IMR-90 (cell line): Measurements from ENCODE around the gene TUBB4A. TPM values are rescaled to one million over a fixed set of nuclear protein-coding genes. Genes with fewer than 3 reads are reported as not detected.

ENCODE experiments used
- ATAC-seq: fragments of 200-7000 bp; cut with Tn5 transposase; 2 replicates; pipeline ENCODE4 v1.9.1; 2020; ENCODE audit warnings: low read depth, mild to moderate bottlenecking, moderate library complexity
- BruUV-seq: library from RNA; stranded (reverse); fragments of 400-500 nt; replicated peaks from 2 replicates; lab custom pipeline; 2021; lab: Mats Ljungman, UMichigan
- CTCF ChIA-PET: fragments of 300-600 bp; formaldehyde crosslinking; extraction: SDS; loops from one replicate; lab custom pipeline; 2021; ENCODE audit warnings: antibody characterized with exemption; lab: Yijun Ruan, JAX
- POLR2A ChIA-PET: fragments of 300-600 bp; sonication (Branson Sonifier 250); formaldehyde crosslinking; loops from one replicate; lab custom pipeline; 2022; ENCODE audit warnings: antibody characterized with exemption; ENCODE audit not compliant: unreplicated experiment; lab: Charles Lee
- DNase-seq: peaks from one replicate; pipeline ENCODE4 v3.0.0; 2013
- H2AFZ ChIP-seq: replicated peaks from 2 replicates; pipeline ENCODE3; 2013; ENCODE audit warnings: low read length, mild to moderate bottlenecking; ENCODE audit not compliant: poor library complexity
- H2AK5ac ChIP-seq: 2 replicates; pipeline ENCODE4 v1.6.1; 2013; ENCODE audit warnings: low read depth, low read length, inconsistent platforms
- H2AK9ac ChIP-seq: replicated peaks from 2 replicates; pipeline ENCODE3; 2013; ENCODE audit warnings: mild to moderate bottlenecking, low read depth, low read length, moderate library complexity; ENCODE audit not compliant: poor library complexity
- H2BK120ac ChIP-seq: 2 replicates; pipeline ENCODE4 v1.6.1; 2013; ENCODE audit warnings: low read depth, low read length, inconsistent platforms
- H2BK15ac ChIP-seq: 3 replicates; pipeline ENCODE4 v1.6.1; 2013; ENCODE audit warnings: low read depth, low read length, inconsistent platforms
- H2BK20ac ChIP-seq: 2 replicates; pipeline ENCODE4 v1.6.1; 2013; ENCODE audit warnings: low read depth, mild to moderate bottlenecking, inconsistent platforms, low read length, moderate library complexity
- H2BK5ac ChIP-seq: 2 replicates; pipeline ENCODE4 v1.6.1; 2013; ENCODE audit warnings: mild to moderate bottlenecking, low read depth, low read length, inconsistent platforms; ENCODE audit not compliant: poor library complexity, severe bottlenecking
- H3K14ac ChIP-seq: replicated peaks from 2 replicates; pipeline ENCODE4 v1.6.1; 2013; ENCODE audit warnings: low read depth, low read length, inconsistent platforms
- H3K18ac ChIP-seq: 2 replicates; pipeline ENCODE4 v1.6.1; 2013; ENCODE audit warnings: low read depth, low read length, control low read depth
- H3K23ac ChIP-seq: 2 replicates; pipeline ENCODE4 v1.6.1; 2013; ENCODE audit warnings: low read depth, low read length, inconsistent platforms
- H3K27ac ChIP-seq: 2 replicates; pipeline ENCODE4 v1.5.1; 2013; ENCODE audit warnings: mild to moderate bottlenecking, control low read depth, low read length; ENCODE audit not compliant: insufficient read depth
- H3K27me3 ChIP-seq: 2 replicates; pipeline ENCODE4 v1.6.1; 2013; ENCODE audit warnings: low read length; ENCODE audit not compliant: control insufficient read depth, insufficient read depth
- H3K36me3 ChIP-seq: 2 replicates; pipeline ENCODE4 v1.6.1; 2013; ENCODE audit warnings: low read length, mixed read lengths; ENCODE audit not compliant: control insufficient read depth, insufficient read depth
- H3K4ac ChIP-seq: 2 replicates; pipeline ENCODE4 v1.6.1; 2013; ENCODE audit warnings: low read depth, low read length, inconsistent platforms
- H3K4me1 ChIP-seq: 2 replicates; pipeline ENCODE4 v1.6.1; 2013; ENCODE audit warnings: low read length, mixed read lengths; ENCODE audit not compliant: control insufficient read depth, insufficient read depth
- H3K4me2 ChIP-seq: 2 replicates; pipeline ENCODE4 v1.6.1; 2013; ENCODE audit warnings: low read depth, mild to moderate bottlenecking, control low read depth, low read length, moderate library complexity
- H3K4me3 ChIP-seq: 2 replicates; pipeline ENCODE4 v1.5.1; 2013; ENCODE audit warnings: low read depth, mild to moderate bottlenecking, control low read depth, low read length, moderate library complexity; ENCODE audit not compliant: insufficient read depth
- H3K56ac ChIP-seq: 2 replicates; pipeline ENCODE4 v1.6.1; 2013; ENCODE audit warnings: low read length, inconsistent platforms; ENCODE audit not compliant: insufficient read depth; ENCODE audit errors: extremely low read depth
- H3K79me1 ChIP-seq, 2 experiments: 2 replicates each; pipeline ENCODE4 v1.6.1; 2013; ENCODE audit warnings: low read length in 2 of 2, inconsistent platforms in 1 of 2, low read depth in 1 of 2
- H3K9ac ChIP-seq: 2 replicates; pipeline ENCODE4 v1.6.1; 2013; ENCODE audit warnings: low read depth, low read length, control low read depth
- H3K9me1 ChIP-seq: 2 replicates; pipeline ENCODE4 v1.6.1; 2013; ENCODE audit warnings: low read length, inconsistent platforms; ENCODE audit not compliant: insufficient read depth
- H3K9me3 ChIP-seq: 2 replicates; pipeline ENCODE4 v1.6.1; 2013; ENCODE audit warnings: low read length; ENCODE audit not compliant: control insufficient read depth, insufficient read depth
- H4K20me1 ChIP-seq: 2 replicates; pipeline ENCODE4 v1.6.1; 2013; ENCODE audit warnings: low read length, inconsistent platforms; ENCODE audit not compliant: insufficient read depth
- H4K5ac ChIP-seq: 2 replicates; pipeline ENCODE4 v1.6.1; 2013; ENCODE audit warnings: mild to moderate bottlenecking, low read depth, low read length, control low read depth
- H4K8ac ChIP-seq, 2 experiments: 2 replicates each; pipeline ENCODE4 v1.6.1; 2013; ENCODE audit warnings: low read depth in 2 of 2, low read length in 2 of 2, control low read depth in 1 of 2, inconsistent platforms in 1 of 2
- H4K91ac ChIP-seq: 2 replicates; pipeline ENCODE4 v1.6.1; 2013; ENCODE audit warnings: low read depth, low read length, inconsistent platforms; ENCODE audit not compliant: insufficient read depth
- BHLHE40 ChIP-seq: fragments of 150-350 bp; IDR thresholded peaks from 2 replicates; pipeline ENCODE4 v1.6.1; 2016; ENCODE audit warnings: mild to moderate bottlenecking, low read depth, low read length
- CEBPB ChIP-seq: IDR thresholded peaks from 2 replicates; pipeline ENCODE4 v1.6.1; 2012; ENCODE audit warnings: low read depth, low read length, improper control_type of control experiment
- CHD1 ChIP-seq: IDR thresholded peaks from 2 replicates; pipeline ENCODE4 v1.6.1; 2012; ENCODE audit warnings: low read depth, low read length, improper control_type of control experiment
- CTCF ChIP-seq: conservative IDR thresholded peaks from 2 replicates; pipeline ENCODE4 v1.5.1; 2012; ENCODE audit warnings: mild to moderate bottlenecking, low read depth, low read length, improper control_type of control experiment
- ELK1 ChIP-seq: fragments of 150-350 bp; IDR thresholded peaks from 2 replicates; pipeline ENCODE4 v1.6.1; 2016; ENCODE audit warnings: low read depth, mild to moderate bottlenecking, low read length, moderate library complexity, borderline replicate concordance
- FOS ChIP-seq: fragments of 150-350 bp; IDR thresholded peaks from 2 replicates; pipeline ENCODE4 v1.6.1; 2016; ENCODE audit warnings: low read depth, low read length
- MAFK ChIP-seq: IDR thresholded peaks from 2 replicates; pipeline ENCODE4 v1.6.1; 2012; ENCODE audit warnings: low read depth, low read length, improper control_type of control experiment
- MAZ ChIP-seq: IDR thresholded peaks from 2 replicates; pipeline ENCODE4 v1.6.1; 2012; ENCODE audit warnings: low read depth, mild to moderate bottlenecking, low read length, improper control_type of control experiment, moderate library complexity, borderline replicate concordance
- MXI1 ChIP-seq: IDR thresholded peaks from 2 replicates; pipeline ENCODE4 v1.6.1; 2012; ENCODE audit warnings: low read depth, mild to moderate bottlenecking, low read length, moderate library complexity, borderline replicate concordance
- NFE2L2 ChIP-seq: fragments of 150-350 bp; IDR thresholded peaks from 2 replicates; pipeline ENCODE4 v1.6.1; 2016; ENCODE audit warnings: low read depth, mild to moderate bottlenecking, low read length
- POLR2A ChIP-seq: IDR thresholded peaks from 2 replicates; pipeline ENCODE4 v1.6.1; 2012; ENCODE audit warnings: mild to moderate bottlenecking, low read depth, low read length
- RAD21 ChIP-seq: IDR thresholded peaks from 2 replicates; pipeline ENCODE4 v1.6.1; 2012; ENCODE audit warnings: low read length, improper control_type of control experiment
- RCOR1 ChIP-seq: IDR thresholded peaks from 2 replicates; pipeline ENCODE4 v1.6.1; 2012; ENCODE audit warnings: mild to moderate bottlenecking, low read length, improper control_type of control experiment; ENCODE audit not compliant: insufficient replicate concordance
- RFX5 ChIP-seq: IDR thresholded peaks from 2 replicates; pipeline ENCODE4 v1.8.0; 2012; ENCODE audit warnings: low read depth, mild to moderate bottlenecking, low read length, moderate library complexity
- SMC3 ChIP-seq: fragments of 150-350 bp; IDR thresholded peaks from 2 replicates; pipeline ENCODE4 v1.6.1; 2016; ENCODE audit warnings: low read depth, mild to moderate bottlenecking, antibody characterized with exemption, low read length, moderate library complexity
- WGBS, 2 experiments: methylation state at CpG; one replicate each; pipeline versions ENCODE4 v1.1.5 to v1.1.7; 2013; ENCODE audit warnings: missing lambda C conversion rate in 2 of 2; ENCODE audit not compliant: insufficient read length in 1 of 2; ENCODE audit errors: extremely low coverage in 2 of 2; 5-methylcytosine and 5-hydroxymethylcytosine counted together
- dilution Hi-C: fragments of 300-500 bp; cut with HindIII; formaldehyde crosslinking; loops from one replicate; pipeline ENCODE4 v1.14.3; 2018; ENCODE audit warnings: low sequenced_read_pairs; ENCODE audit not compliant: unreplicated experiment
- in situ Hi-C: fragments of 300-500 bp; cut with MboI; formaldehyde crosslinking; loops from 3 replicates; pipeline ENCODE4 v1.14.3; 2019; ENCODE audit warnings: low sequenced_read_pairs, inconsistent platforms, mixed read lengths
- intact Hi-C: fragments of 100-400 bp; cut with micrococcal nuclease; formaldehyde crosslinking; loops from 2 replicates; pipeline ENCODE4 v1.10.0; 2022
- polyA plus RNA-seq, 3 experiments: library from polyadenylated mRNA; depleted of rRNA; stranded (reverse); fragments of >200 nt; gene quantifications; 2 replicates each; pipeline ENCODE4 v1.2.3, GENCODE V29; 2012; ENCODE audit warnings: low replicate concordance in 1 of 3
- total RNA-seq: library from RNA; depleted of rRNA; stranded (reverse); fragments of >200 nt; gene quantifications from 2 replicates; pipeline ENCODE4 v1.2.3, GENCODE V29; 2012

Gene TUBB4A
- total and polyA plus RNA-seq, 2 of the 4 experiments (the other 2 are of a cell fraction) = not detected

GRCh38 chr19:6464070-6464873, 37.8 kb downstream of the TUBB4A start, which contains the start of gene CRB3:
Gene CRB3 (plus strand): TSS chr19:6464271. CDS start chr19:6464702, 431 bp downstream.
- Histone ChIP-seq H3K36me3 (no peaks in the 10 kb centered on the region), H3K14ac (no peak within 1 kb of the TSS), H3K9ac (no peak within 1 kb of the TSS), H2BK20ac (no peak within 1 kb of the TSS), H3K18ac (no peak within 1 kb of the TSS), H2BK5ac (no peak within 1 kb of the TSS), H2AK9ac (no peak within 1 kb of the TSS), H3K4me3 (no peak within 1 kb of the TSS), H3K4me1 (no peaks in the 10 kb centered on the region), H3K56ac (no peak within 1 kb of the TSS), H3K27me3 (peaks cover 27% of the 10 kb centered on the region), H4K20me1 (no peaks in the 10 kb centered on the region), H2AFZ (no peak within 1 kb of the TSS), H3K23ac (no peak within 1 kb of the TSS), H2BK120ac (no peak within 1 kb of the TSS), H3K9me1 (no peaks in the 10 kb centered on the region; the same call in 1 of the 2 replicates), H3K9me3 (no peaks in the 10 kb centered on the region), H3K4me2 (no peak within 1 kb of the TSS), H3K4ac (no peak within 1 kb of the TSS), H3K27ac (no peak within 1 kb of the TSS), H2BK15ac (no peak within 1 kb of the TSS), H4K8ac (no peak within 1 kb of the TSS), H4K5ac (no peak within 1 kb of the TSS), H2AK5ac (no peak within 1 kb of the TSS), H4K91ac (no peak within 1 kb of the TSS), H3K79me1 (no peaks in the 10 kb centered on the region)
- WGBS, 2 experiments = 2% methylated on average over 19 of the region's 65 CpGs; no CpG with 5 or more reads in 1 of the 2 experiments
- in situ Hi-C loops (no loop called here), intact Hi-C loops (no loop called here), dilution Hi-C loops (no loop called here)
- ChIA-PET CTCF (no interaction called here), POLR2A (no interaction called here)
- no TSS peak for BruUV-seq
- ATAC-seq (no peak), DNase-seq (no peak)
- no peak for TF ChIP-seq CHD1
- no peak for TF ChIP-seq NFE2L2
- no peak for TF ChIP-seq FOS
- no peak for TF ChIP-seq ELK1
- no peak for TF ChIP-seq SMC3
- TF ChIP-seq RCOR1 = no peak
- no peak for TF ChIP-seq MAZ
- no peak for TF ChIP-seq MXI1
- no peak for TF ChIP-seq BHLHE40
- no peak for TF ChIP-seq CTCF
- no peak for TF ChIP-seq MAFK
- no peak for TF ChIP-seq RFX5
- TF ChIP-seq RAD21 = no peak
- no peak for TF ChIP-seq CEBPB
- no peak for TF ChIP-seq POLR2A
